Endothelial cell (in vitro differentiated cells): ENCODE results near the gene ZNF563. TPM values are rescaled to one million over a fixed set of nuclear protein-coding genes. Genes with fewer than 3 reads are reported as not detected.

Experiments
- DNase-seq: peaks from one replicate; pipeline ENCODE4 v3.0.0; 2021; ENCODE audit warnings: low spot score
- H3K27ac Mint-ChIP-seq: one replicate; pipeline ENCODE4 v1.8.0; 2021; ENCODE audit warnings: mixed read lengths, inconsistent platforms; ENCODE audit not compliant: unreplicated experiment
- H3K27me3 Mint-ChIP-seq: one replicate; pipeline ENCODE4 v1.8.0; 2021; ENCODE audit warnings: mild to moderate bottlenecking, moderate library complexity, mixed read lengths, inconsistent platforms; ENCODE audit not compliant: unreplicated experiment
- H3K36me3 Mint-ChIP-seq: one replicate; pipeline ENCODE4 v1.8.0; 2021; ENCODE audit warnings: mild to moderate bottlenecking, low read depth, mixed read lengths, inconsistent platforms; ENCODE audit not compliant: unreplicated experiment
- H3K4me1 Mint-ChIP-seq: one replicate; pipeline ENCODE4 v1.8.0; 2021; ENCODE audit warnings: mild to moderate bottlenecking, mixed read lengths, inconsistent platforms; ENCODE audit not compliant: unreplicated experiment
- H3K4me3 Mint-ChIP-seq: one replicate; pipeline ENCODE4 v1.8.0; 2021; ENCODE audit warnings: mild to moderate bottlenecking, mixed read lengths, inconsistent platforms; ENCODE audit not compliant: unreplicated experiment
- H3K9me3 Mint-ChIP-seq: one replicate; pipeline ENCODE4 v1.8.0; 2021; ENCODE audit warnings: mixed read lengths, inconsistent platforms; ENCODE audit not compliant: unreplicated experiment
- total RNA-seq: library from RNA; stranded (reverse); fragmentation: NEBNext Ultra II Directional; extraction: Animal tissue kit (Norgen Biotek cat#: 25700); gene quantifications from one replicate; pipeline ENCODE4 v1.2.1, GENCODE V29; 2021; ENCODE audit not compliant: unreplicated experiment
- TF ChIP-seq, protein P1 (sequence below): fragments of 200-600 bp; sonication (generic); IDR thresholded peaks from one replicate; pipeline ENCODE4 v1.5.0; 2021; ENCODE audit warnings: antibody characterized with exemption; ENCODE audit not compliant: unreplicated experiment

The ZNF563 gene
- total RNA-seq, 1 donor from 2014 or later = 1.2 TPM

DNA sequence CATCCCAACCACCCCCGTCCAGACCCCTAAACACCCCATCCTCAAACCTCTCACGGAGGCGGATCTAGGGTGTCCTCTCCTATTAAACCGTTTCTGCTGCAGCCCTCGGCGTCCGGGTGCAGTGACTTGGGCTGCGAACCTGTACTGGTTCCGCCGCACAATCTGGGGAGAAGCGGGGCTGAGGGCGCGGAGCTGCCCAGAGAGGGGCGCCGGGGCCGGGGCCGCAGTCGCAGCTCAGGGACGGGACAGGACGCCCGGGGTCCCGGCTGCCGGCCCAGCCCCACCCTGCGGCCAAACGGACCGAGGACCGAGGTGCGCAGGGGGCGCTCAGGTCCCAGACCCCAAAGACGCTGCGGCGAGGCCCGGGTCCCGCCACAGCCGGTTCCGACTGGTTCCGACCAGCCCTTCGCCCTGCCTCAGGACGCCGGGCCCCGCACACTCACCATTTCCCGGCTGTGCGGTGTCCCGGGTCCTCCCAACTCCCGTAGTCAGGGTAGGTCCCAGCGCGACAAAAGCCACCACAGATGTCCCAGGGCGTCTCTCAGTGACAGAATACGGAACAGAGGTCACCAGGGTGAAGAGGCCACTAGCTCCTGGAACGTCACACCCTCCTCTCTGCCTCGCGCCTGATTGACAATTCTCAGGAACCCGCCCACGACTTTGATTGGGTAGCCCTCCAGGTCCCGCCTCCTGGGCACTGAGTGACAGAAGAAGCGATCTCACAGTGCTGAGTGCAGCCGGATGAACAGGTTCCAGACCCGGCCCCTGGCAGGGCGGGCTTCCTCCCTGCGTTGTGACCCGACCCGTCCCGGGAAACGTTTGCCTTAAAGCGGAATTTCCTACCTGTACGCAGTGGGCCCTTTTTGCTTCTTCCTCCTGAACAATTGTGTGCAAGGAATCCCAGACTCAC, 38.9 kb downstream of the ZNF563 start, which contains the start of gene ZNF44:
TSS of gene ZNF44 (minus strand) at position 635 of the 910 bp plus-strand sequence. CDS start at position 446, 189 bp downstream.
- Mint-ChIP-seq H3K9me3 (peaks cover 7% of the 10 kb centered on the region), H3K36me3 (peaks cover 31% of the 10 kb centered on the region), H3K27ac (peak within 1 kb of the TSS; percentile 92), H3K4me3 (peak within 1 kb of the TSS; percentile 99), H3K4me1 (peaks cover 7% of the 10 kb centered on the region), H3K27me3 (peaks cover 18% of the 10 kb centered on the region)
- TF ChIP-seq, protein P1, sequence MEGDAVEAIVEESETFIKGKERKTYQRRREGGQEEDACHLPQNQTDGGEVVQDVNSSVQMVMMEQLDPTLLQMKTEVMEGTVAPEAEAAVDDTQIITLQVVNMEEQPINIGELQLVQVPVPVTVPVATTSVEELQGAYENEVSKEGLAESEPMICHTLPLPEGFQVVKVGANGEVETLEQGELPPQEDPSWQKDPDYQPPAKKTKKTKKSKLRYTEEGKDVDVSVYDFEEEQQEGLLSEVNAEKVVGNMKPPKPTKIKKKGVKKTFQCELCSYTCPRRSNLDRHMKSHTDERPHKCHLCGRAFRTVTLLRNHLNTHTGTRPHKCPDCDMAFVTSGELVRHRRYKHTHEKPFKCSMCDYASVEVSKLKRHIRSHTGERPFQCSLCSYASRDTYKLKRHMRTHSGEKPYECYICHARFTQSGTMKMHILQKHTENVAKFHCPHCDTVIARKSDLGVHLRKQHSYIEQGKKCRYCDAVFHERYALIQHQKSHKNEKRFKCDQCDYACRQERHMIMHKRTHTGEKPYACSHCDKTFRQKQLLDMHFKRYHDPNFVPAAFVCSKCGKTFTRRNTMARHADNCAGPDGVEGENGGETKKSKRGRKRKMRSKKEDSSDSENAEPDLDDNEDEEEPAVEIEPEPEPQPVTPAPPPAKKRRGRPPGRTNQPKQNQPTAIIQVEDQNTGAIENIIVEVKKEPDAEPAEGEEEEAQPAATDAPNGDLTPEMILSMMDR = no peak
- DNase-seq = peak; percentile 81

DNA sequence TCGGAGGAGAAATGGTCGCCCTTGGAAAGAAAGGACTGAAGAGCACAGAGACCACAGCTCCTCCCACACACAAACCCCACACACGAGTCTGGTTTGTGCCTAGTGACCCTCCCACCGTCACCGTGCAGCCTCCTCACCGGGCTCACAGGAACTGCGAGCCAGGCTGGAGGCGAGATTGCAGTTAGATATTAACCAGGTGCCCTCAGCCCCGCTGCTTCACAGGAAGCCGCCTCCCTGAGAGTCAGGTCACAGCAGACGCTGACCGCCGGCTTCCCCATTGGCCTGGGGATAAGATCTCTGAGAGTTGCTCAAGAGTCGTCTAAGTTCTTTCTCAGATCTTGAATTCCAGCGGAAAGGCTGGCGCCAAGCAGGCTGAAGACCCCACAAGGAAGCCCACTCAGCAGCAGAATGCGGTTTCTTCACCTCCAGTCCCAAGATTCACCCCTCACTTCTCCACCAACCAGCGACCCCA, 39.6 kb downstream of the ZNF563 start:
- Mint-ChIP-seq H3K9me3 (peaks cover 7% of the 10 kb centered on the region), H3K27me3 (peaks cover 15% of the 10 kb centered on the region), H3K36me3 (peaks cover 35% of the 10 kb centered on the region), H3K27ac (peak overlapping the region; percentile 92), H3K4me3 (peak overlapping the region; percentile 99), H3K4me1 (peaks cover 7% of the 10 kb centered on the region)
- TF ChIP-seq, protein P1 = no peak
- DNase-seq = peak; percentile 52

DNA sequence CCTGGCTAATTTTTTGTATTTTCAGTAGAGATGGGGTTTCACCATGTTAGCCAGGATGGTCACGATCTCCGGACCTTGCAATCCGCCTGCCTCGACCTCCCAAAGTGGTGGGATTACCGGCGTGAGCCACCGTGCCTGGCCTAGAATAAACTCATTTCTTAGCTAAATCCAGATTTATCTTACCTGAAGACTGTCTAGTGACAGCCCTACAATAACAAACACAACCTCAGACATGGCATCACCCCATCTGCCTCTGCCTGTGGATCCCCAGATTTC, 43.7 kb downstream of the ZNF563 start:
- no peaks in the 10 kb centered on the region for H3K9me3 Mint-ChIP-seq
- H3K4me1 Mint-ChIP-seq = peaks cover 5% of the 10 kb centered on the region
- peaks cover 4% of the 10 kb centered on the region for H3K27me3 Mint-ChIP-seq
- TF ChIP-seq, protein P1 = no peak
- H3K36me3 Mint-ChIP-seq = peaks cover 25% of the 10 kb centered on the region
- no peak overlapping the region for H3K4me3 Mint-ChIP-seq
- H3K27ac Mint-ChIP-seq = no peak overlapping the region
- DNase-seq = no peak

DNA sequence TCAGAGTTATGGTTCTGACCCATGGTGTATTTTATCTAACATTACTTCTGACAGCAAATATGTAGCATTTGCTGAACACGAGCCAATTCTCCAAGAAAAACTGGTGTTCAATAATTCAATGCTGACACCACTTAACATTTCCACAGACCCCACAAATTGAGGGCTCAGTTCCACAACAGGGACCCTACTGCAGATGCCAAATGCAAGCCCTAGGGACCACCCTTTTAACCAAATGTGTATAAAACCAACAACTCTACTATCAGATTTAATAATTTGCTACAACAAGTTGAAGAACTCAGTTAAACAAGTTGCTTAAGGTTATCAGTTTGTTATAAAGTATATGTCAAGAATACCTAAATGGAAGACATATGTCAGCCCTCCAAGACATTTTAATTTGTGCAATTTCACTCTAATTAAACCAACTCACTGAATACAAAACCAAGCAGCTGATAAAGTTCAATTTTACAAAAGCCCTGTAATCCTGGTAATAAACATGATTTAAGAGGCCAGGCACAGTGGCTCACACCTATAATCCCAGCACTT, 45.4 kb downstream of the ZNF563 start:
- Mint-ChIP-seq H3K27ac (no peak overlapping the region), H3K27me3 (no peaks in the 10 kb centered on the region), H3K36me3 (peaks cover 24% of the 10 kb centered on the region), H3K4me3 (no peak overlapping the region), H3K9me3 (peaks cover 4% of the 10 kb centered on the region), H3K4me1 (no peaks in the 10 kb centered on the region)
- DNase-seq = no peak
- TF ChIP-seq, protein P1 = no peak

DNA sequence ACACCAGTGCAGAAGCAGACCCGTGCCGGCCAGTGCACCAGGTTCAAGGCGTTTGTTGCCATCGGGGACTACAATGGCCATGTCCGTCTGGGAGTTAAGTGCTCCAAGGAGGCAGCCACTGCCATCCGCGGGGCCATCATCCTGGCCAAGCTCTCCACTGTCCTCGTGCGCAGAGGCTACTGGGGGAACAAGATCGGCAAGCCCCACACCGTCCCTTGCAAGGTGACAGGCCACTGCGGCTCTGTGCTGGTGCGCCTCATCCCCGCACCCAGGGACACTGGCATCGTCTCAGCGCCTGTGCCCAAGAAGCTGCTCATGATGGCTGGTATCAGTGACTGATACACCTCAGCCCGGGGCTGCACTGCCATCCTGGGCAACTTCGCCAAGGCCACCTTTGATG, 48.8 kb downstream of the ZNF563 start:
- peaks cover 17% of the 10 kb centered on the region for H3K36me3 Mint-ChIP-seq
- no peak overlapping the region for H3K4me3 Mint-ChIP-seq
- no peaks in the 10 kb centered on the region for H3K27me3 Mint-ChIP-seq
- no peak for DNase-seq
- H3K4me1 Mint-ChIP-seq = no peaks in the 10 kb centered on the region
- no peak overlapping the region for H3K27ac Mint-ChIP-seq
- TF ChIP-seq, protein P1 = no peak
- H3K9me3 Mint-ChIP-seq = peaks cover 4% of the 10 kb centered on the region
